ENCODE results near the gene TMEM107.

The TMEM107 gene

DNA sequence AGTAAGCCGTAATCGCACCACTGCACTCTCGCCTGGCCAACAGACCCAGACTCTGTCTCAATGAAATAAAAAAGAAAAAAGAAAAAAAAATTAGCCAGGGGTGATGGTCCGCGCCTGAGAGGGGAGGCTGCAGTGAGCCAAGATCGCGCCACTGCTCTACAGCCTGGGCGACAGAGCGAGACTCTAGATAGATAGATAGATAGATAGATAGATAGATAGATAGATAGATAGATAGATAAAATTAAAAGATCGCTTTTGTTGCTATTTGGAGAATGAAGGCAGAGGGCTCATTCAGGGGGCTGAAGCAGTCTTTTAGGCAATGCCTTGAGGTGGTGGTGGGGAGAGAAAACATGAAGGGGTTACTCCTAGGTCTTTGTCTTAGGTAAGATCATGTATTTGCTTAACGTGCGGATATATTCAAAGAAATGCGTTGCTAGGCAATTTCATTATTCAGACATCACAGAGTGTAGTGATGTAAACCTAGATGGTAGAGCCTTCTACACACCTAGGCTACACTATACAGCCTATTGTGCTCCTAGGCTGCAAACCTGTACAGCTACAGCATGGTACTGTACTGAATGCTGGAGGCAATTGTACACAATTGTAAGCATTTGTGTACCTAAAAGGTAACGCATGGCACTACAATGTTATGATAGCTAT, 47.9 kb downstream of the TMEM107 start:
- FAIRE-seq, result no peak

- FAIRE-seq, result no peak
Measured at GRCh38 chr17:8126491-8127066, 49.6 kb downstream of the TMEM107 start.

DNA sequence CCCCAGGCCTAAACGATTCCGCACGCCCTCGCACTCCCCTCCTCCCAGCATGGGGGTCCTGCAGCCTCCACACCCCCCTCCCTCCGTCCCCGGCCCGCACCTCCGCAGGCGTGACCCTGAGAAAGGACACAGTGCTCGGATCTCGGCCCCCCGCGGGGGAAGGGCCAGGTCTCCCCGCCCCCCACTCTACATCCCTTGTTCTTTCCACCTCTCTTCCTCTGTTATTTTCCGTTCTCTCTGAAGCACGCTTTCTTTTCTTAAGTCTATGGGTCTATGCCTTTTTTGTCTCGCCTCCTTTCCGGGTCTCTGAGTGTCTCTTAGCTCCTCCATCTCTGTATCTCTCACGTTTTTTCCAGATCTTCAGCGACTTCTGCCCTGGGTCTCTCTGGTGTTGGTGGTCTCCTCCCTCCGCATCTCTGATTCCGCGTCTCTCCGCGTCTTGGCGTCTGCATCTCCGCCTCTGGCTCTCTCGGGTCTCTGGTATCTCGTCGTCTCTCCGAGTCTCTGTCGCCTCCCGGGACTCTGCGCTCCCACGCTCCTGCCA, 50.2 kb downstream of the TMEM107 start:
- no peak for FAIRE-seq

DNA sequence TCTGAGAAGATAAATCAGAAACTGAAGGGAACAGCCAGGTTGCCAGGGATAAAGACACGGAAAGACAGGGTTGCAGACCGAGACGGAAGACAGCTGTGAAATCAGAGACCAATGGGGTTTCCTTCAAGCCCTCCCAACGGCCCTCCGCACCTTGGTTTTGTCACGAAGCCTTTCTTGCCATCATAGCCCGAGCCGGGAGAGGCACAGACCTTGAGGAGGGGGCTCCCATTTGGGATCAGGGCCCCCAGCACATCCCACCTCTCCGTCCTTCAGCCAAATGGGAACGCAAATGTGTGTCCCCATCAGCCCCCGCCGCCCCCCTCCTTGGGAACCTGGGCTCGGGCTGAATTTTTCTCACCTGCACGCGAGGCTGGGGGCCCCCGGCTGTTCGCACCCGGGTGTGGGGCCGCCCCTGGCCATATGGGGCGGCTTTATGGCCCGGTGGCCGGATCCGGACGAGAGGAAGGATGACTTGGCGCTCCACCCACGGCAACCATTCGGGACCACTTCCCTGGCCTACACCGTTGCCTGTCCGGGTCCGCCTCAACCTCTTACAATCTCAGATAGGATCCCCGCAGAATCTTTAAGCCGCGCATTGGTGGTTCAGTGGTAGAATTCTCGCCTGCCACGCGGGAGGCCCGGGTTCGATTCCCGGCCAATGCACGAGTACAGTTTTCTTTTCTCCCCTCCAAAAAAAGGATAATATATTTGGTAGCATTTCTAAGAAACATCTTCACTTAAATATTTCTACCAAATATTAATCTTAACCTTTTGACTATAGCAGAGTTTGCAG, 50.8 kb downstream of the TMEM107 start:
- FAIRE-seq, result no peak

DNA sequence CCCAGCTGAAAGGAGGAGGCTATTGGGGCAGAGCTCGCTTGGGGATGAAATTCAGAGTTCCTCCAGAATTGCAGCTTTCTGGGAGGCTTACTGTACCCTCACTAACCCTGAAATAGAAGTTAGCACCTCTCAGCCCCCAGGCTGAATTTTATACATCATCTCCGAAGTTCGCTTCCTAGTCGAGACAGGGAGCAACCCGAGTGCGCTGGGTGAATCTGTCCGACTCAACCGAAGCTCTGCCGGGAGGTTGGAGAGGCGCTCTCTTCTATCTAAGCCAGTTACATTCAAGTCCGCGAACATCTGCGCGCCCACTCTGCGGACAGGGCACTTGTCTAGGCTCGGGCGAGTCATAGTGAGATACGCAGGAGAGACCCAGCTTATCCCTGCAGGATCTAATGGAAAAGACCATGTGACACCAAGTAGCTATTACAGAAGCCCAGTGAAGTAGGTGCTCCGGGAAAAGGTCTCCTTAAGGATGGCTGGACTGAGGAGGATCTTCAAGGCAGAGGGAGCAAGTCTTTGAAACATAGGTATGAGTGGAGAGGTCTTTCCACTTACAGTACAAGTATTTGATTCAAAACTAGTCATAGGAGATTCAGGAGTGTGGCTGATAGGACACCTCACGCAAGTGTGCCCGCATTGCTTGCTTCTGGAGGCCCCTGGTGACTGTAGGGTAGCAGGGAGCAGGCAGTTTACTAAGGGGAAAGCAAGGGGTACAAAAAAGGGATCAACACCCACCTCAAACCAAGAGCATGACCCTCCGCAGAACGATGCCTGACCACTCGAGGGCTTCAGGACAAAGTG, 51.6 kb downstream of the TMEM107 start:
- FAIRE-seq, result no peak

GRCh38 chr17:8123695-8124349, 52.4 kb downstream of the TMEM107 start, which contains the start of gene HES7:
Gene HES7 (minus strand): TSS chr17:8124106. CDS start chr17:8124084, 22 bp downstream.
- no peak for FAIRE-seq

DNA sequence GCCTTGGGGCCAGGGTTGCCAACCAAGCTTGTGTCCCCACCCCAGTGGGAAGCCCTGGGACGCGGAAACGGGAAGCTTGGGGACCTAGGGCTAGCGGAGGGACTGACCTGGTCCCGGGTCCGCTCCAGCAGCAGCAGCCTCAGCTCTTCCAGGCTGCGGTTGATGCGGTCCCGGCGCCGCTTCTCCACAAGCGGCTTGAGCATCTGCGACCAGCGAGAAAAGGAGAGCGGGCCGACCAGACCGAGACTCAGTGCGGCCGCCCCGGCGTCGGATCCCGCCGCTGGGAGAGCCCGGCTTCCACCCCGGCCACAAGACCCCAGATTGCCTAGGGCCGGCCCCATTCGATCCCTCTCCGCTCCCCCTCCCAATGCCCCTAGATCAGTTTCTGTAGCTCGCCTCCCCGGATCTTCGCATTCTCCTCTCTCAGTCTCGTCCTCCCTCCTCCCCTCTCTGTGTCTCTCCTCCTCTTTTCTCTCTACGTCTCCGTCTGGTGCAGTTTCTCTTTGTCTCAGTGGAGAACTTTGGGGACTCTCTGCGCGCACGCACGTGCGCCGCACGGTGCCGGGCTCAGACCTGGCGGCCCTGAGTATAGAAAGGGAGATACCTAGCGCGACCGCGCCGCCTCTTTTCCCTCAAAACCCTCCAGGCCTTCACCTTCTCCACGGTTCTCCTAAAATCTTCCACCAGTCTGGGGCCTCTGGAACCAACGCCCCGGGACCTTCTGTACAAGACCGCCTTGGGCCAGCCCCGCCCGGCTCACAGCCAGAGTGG, 53.1 kb downstream of the TMEM107 start:
- FAIRE-seq, result no peak

Measured in colon (tissue), 2 donors.